Spleen (tissue), 11 donors: ENCODE measurements around the gene PRSS21. TPM values are rescaled to one million over a fixed set of nuclear protein-coding genes. Genes with fewer than 3 reads are reported as not detected.

Source experiments
- DNase-seq: peaks from one replicate; pipeline ENCODE4 v3.0.0-alpha.2; 2020
- H3K27ac ChIP-seq, 8 donors: fragments of 200-600 bp; sonication (generic) in 7 of 8; 1 replicate in 4 of 8; 2 replicates in 4 of 8; pipeline versions ENCODE4 v1.5.0 to v1.8.0; 2016 to 2021; ENCODE audit warnings: inconsistent platforms in 4 of 8, mild to moderate bottlenecking in 4 of 8, moderate library complexity in 1 of 8
- H3K27me3 ChIP-seq, 7 donors: fragments of 200-600 bp; sonication (generic) in 6 of 7; replicated peaks in 1 of 7; 1 replicate in 4 of 7; 2 replicates in 3 of 7; pipeline versions ENCODE4 v1.5.0 to v1.8.0; 2016 to 2021; ENCODE audit warnings: inconsistent platforms in 3 of 7, mild to moderate bottlenecking in 1 of 7
- H3K36me3 ChIP-seq, 6 donors: fragments of 200-600 bp; sonication (generic) in 5 of 6; 1 replicate in 4 of 6; 2 replicates in 2 of 6; pipeline versions ENCODE4 v1.5.0 to v1.8.0; 2016 to 2021; ENCODE audit warnings: inconsistent platforms in 2 of 6
- H3K4me1 ChIP-seq, 6 donors: fragments of 200-600 bp; sonication (generic) in 5 of 6; 1 replicate in 3 of 6; 2 replicates in 3 of 6; pipeline versions ENCODE4 v1.5.0 to v1.8.0; 2016 to 2021; ENCODE audit warnings: inconsistent platforms in 3 of 6
- H3K4me3 ChIP-seq, 8 donors: fragments of 200-600 bp; sonication (generic) in 7 of 8; 1 replicate in 4 of 8; 2 replicates in 4 of 8; pipeline versions ENCODE4 v1.5.0 to v1.8.0; 2016 to 2021; ENCODE audit warnings: inconsistent platforms in 4 of 8, mild to moderate bottlenecking in 4 of 8, moderate library complexity in 2 of 8
- H3K9me3 ChIP-seq, 8 donors: fragments of 200-600 bp; sonication (generic) in 7 of 8; 1 replicate in 4 of 8; 2 replicates in 4 of 8; pipeline versions ENCODE4 v1.5.0 to v1.8.0; 2016 to 2021; ENCODE audit warnings: inconsistent platforms in 4 of 8
- CTCF ChIP-seq, 11 experiments: fragments of 200-600 bp in 7 of 11; fragments of 450-650 bp in 4 of 11; sonication (generic) in 4 of 11; IDR thresholded peaks in 8 of 11; conservative IDR thresholded peaks in 3 of 11; 1 replicate in 7 of 11; 2 replicates in 4 of 11; pipeline versions ENCODE4 v1.4.0 to v1.8.0; 2016 to 2021; ENCODE audit warnings: antibody characterized with exemption in 11 of 11, inconsistent platforms in 4 of 11, mild to moderate bottlenecking in 1 of 11
- POLR2A ChIP-seq, 3 donors: fragments of 450-650 bp; IDR thresholded peaks; one replicate each; pipeline ENCODE4 v1.5.1; 2017; ENCODE audit warnings: antibody characterized with exemption in 3 of 3, mild to moderate bottlenecking in 1 of 3
- POLR2AphosphoS5 ChIP-seq, 3 donors: sonication (generic); formaldehyde crosslinking; IDR thresholded peaks; one replicate each; pipeline ENCODE4 v1.5.1; 2017; ENCODE audit warnings: antibody characterized with exemption in 3 of 3
- WGBS, 5 donors: extraction: QIAGEN DNeasy Blood & Tissue Kit in 3 of 5; methylation state at CpG; one replicate each; pipeline versions ENCODE4 v1.1.5 to v1.1.7; 2013 to 2018; 5-methylcytosine and 5-hydroxymethylcytosine counted together
- intact Hi-C: fragments of 100-400 bp; cut with DNase I; formaldehyde crosslinking; loops from one replicate; pipeline ENCODE4 v1.15.0; 2023; ENCODE audit warnings: low total_unique reads
- polyA plus RNA-seq, 3 donors: library from polyadenylated mRNA; stranded (reverse); fragments of 200-250 nt; gene quantifications; one replicate each; pipeline ENCODE4 v1.2.1, GENCODE V29; 2013
- total RNA-seq, 7 donors: library from RNA; depleted of rRNA in 3 of 7; stranded (reverse); fragments of >200 nt in 3 of 7; fragmentation: NEBNext Ultra II Directional in 4 of 7; extraction: Animal tissue kit (Norgen Biotek cat#: 25700) in 4 of 7; gene quantifications; one replicate each; pipeline versions ENCODE4 v1.1.0 to v1.2.1, GENCODE V29; 2016 to 2021
- donor health status: healthy with polysubstance abuse.
- donor health status: DM: no; HTN: no; CAD: no; lungs with moderate emphysema.
- donor health status: DM: no; HTN: no; CAD: no.
- donor health status: Bipolar disorder and iron deficiency.
- donor health status: healthy.
- donor health status: DM: no; HTN: no; CAD: no.
- donor health status: DM: yes; HTN: yes; CAD: no.

The PRSS21 gene
- total and polyA plus RNA-seq, 10 donors: 0.49 to 4.9 (median 1.6) TPM

GRCh38 chr16:2830355-2830695 is 13.3 kb downstream of the PRSS21 start:
- Histone ChIP-seq H3K4me1 (peaks cover 0 to 30% (median 10%) of the 10 kb centered on the region in 6 donors), H3K36me3 (no peaks in the 10 kb centered on the region), H3K27ac (peak overlapping the region in 3 of 8 donors; percentile 36 to 66 (median 61)), H3K4me3 (peak overlapping the region in 1 of 8 donors; percentile 17), H3K27me3 (peaks cover 0 to 57% (median 0%) of the 10 kb centered on the region in 7 donors), H3K9me3 (no peaks in the 10 kb centered on the region)
- no peak for DNase-seq
- TF ChIP-seq POLR2A (IDR thresholded peaks at IDR 0.05) (no peak), POLR2AphosphoS5 (IDR thresholded peaks at IDR 0.05) (no peak), CTCF (IDR thresholded peaks at IDR 0.05 in 8 of 11, conservative IDR thresholded peaks at IDR 0.05 in 3 of 11) (no peak)
- intact Hi-C loops: no loop called here
- 54 to 78% (median 61%) methylated on average over 5 of the region's 5 CpGs for WGBS, 5 donors

GRCh38 chr16:2831203-2831602 is 14.2 kb downstream of the PRSS21 start:
- intact Hi-C loops: no loop called here
- 79 to 92% (median 88%) methylated on average over 15 of the region's 15 CpGs for WGBS, 5 donors
- H3K36me3 ChIP-seq: no peaks in the 10 kb centered on the region
- DNase-seq: peak; percentile 41
- peaks cover 0 to 30% (median 10%) of the 10 kb centered on the region in 6 donors for H3K4me1 ChIP-seq
- H3K27ac ChIP-seq: no peak overlapping the region
- H3K27me3 ChIP-seq: peaks cover 0 to 66% (median 0%) of the 10 kb centered on the region in 7 donors
- H3K9me3 ChIP-seq: no peaks in the 10 kb centered on the region
- TF ChIP-seq CTCF (IDR thresholded peaks at IDR 0.05 in 8 of 11, conservative IDR thresholded peaks at IDR 0.05 in 3 of 11) (no peak), POLR2A (IDR thresholded peaks at IDR 0.05) (no peak), POLR2AphosphoS5 (IDR thresholded peaks at IDR 0.05) (no peak)
- no peak overlapping the region for H3K4me3 ChIP-seq

DNA sequence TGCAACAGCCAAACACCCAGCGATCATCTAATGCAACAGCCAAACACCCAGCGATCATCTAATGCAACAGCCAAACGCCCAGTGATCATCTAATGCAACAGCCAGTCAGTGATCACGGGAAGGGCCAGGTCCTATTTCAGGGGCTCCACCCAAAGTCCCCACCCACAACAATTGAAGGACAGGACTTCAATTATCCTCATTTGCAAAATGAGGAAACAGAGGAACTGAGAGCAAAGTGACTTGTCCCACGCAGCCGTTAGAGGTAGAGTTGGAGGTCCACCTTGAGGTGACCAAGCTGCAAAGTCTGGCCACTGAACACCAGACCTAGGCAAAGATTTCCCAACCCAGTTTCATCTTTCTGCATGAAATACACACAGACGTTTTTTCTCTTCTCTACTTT is 16.7 kb downstream of the PRSS21 start:
- 29 to 77% (median 66%) methylated on average over 5 to 7 of the region's 7 CpGs for WGBS, 5 donors
- TF ChIP-seq CTCF (IDR thresholded peaks at IDR 0.05 in 8 of 11, conservative IDR thresholded peaks at IDR 0.05 in 3 of 11): no peak
- no peak for TF ChIP-seq POLR2A (IDR thresholded peaks at IDR 0.05)
- no peak for TF ChIP-seq POLR2AphosphoS5 (IDR thresholded peaks at IDR 0.05)
- Histone ChIP-seq H3K4me1 (peaks cover 0 to 25% (median 14%) of the 10 kb centered on the region in 6 donors), H3K36me3 (no peaks in the 10 kb centered on the region), H3K27ac (no peak overlapping the region), H3K4me3 (no peak overlapping the region), H3K9me3 (no peaks in the 10 kb centered on the region), H3K27me3 (peaks cover 0 to 74% (median 0%) of the 10 kb centered on the region in 7 donors)
- DNase-seq: peak; percentile 6
- intact Hi-C loops: no loop called here

- H3K27me3 ChIP-seq: peaks cover 0 to 67% (median 0%) of the 10 kb centered on the region in 7 donors
- H3K9me3 ChIP-seq: no peaks in the 10 kb centered on the region
- H3K4me1 ChIP-seq: peaks cover 0 to 18% (median 11%) of the 10 kb centered on the region in 6 donors
- no peak for DNase-seq
- no peak overlapping the region for H3K27ac ChIP-seq
- 81 to 95% (median 87%) methylated on average over 3 of the region's 3 CpGs for WGBS, 5 donors
- TF ChIP-seq POLR2A (IDR thresholded peaks at IDR 0.05): no peak
- no peak for TF ChIP-seq POLR2AphosphoS5 (IDR thresholded peaks at IDR 0.05)
- no peak for TF ChIP-seq CTCF (IDR thresholded peaks at IDR 0.05 in 8 of 11, conservative IDR thresholded peaks at IDR 0.05 in 3 of 11)
- intact Hi-C loops: no loop called here
- H3K4me3 ChIP-seq: no peak overlapping the region
- no peaks in the 10 kb centered on the region for H3K36me3 ChIP-seq
Observed at GRCh38 chr16:2834968-2835367, 17.9 kb downstream of the PRSS21 start.
